Mesenteric fat pad (tissue), 1 donor: ENCODE measurements around the gene MYRF. TPM values are rescaled to one million over a fixed set of nuclear protein-coding genes. Genes with fewer than 3 reads are reported as not detected.

ENCODE experiments used
- DNase-seq: peaks from one replicate; pipeline ENCODE4 v3.0.0-alpha.2; 2020; ENCODE audit warnings: low spot score
- total RNA-seq: library from RNA; stranded (reverse); fragmentation: NEBNext Ultra II Directional; extraction: Animal tissue kit (Norgen Biotek cat#: 25700); gene quantifications from one replicate; pipeline ENCODE4 v1.2.1, GENCODE V29; 2021
- donor health status: DM: yes; HTN: yes; CAD: no.

The MYRF gene
- total RNA-seq, 1 donor from 2014 or later = 0.42 TPM

DNA sequence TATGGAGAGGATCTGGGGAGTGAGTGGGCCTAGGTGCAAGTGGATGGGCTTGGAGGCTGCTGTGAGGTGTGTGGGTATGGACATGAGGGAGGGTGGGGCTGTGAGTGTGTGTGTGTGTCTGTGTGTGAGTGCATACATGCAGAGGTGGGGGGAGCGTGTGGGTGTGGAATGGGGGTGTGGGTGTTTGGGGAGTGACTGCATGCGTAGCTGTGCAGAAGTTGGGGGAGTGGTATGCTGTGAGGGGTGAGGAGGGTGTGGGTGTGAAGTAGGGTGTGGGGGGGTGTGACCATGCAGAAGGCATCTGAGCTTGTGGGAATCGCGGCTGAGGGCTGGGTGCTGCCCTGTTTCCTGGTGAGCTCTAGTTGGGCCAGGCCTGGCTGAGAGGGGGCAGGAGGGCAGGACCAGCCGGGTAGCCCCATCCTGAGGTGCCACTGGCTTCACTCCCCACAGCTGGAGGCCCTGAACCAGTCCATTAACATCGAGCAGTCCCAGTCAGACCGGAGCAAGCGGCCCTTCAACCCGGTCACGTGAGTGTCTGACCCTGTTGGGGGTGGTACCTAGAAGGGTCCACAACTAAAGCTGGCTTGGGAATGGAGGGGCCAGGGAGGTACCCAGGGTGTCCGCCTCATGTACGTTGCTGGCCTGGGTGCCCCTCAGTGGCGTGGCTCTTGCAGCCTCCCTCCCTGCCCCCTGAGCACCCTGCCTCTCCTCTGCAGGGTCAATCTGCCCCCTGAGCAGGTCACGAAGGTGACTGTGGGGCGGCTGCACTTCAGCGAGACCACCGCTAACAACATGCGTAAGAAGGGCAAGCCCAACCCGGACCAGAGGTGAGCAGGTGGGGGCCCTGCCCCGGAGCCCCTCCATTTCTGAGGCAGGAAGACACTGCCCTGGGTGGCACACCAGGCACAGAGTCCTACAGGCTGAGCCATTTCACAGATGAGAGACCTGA is 23.4 kb downstream of the MYRF start:
- DNase-seq = no peak

GRCh38 chr11:61776561-61777075 is 24.2 kb downstream of the MYRF start:
- no peak for DNase-seq

- no peak for DNase-seq
Measured at GRCh38 chr11:61777234-61778090, 25.0 kb downstream of the MYRF start.

- DNase-seq = no peak
Measured at GRCh38 chr11:61778357-61778886, 26.0 kb downstream of the MYRF start.

GRCh38 chr11:61778920-61779650 is 26.6 kb downstream of the MYRF start:
- no peak for DNase-seq

- no peak for DNase-seq
Measured at GRCh38 chr11:61779666-61780525, 27.5 kb downstream of the MYRF start.

DNA sequence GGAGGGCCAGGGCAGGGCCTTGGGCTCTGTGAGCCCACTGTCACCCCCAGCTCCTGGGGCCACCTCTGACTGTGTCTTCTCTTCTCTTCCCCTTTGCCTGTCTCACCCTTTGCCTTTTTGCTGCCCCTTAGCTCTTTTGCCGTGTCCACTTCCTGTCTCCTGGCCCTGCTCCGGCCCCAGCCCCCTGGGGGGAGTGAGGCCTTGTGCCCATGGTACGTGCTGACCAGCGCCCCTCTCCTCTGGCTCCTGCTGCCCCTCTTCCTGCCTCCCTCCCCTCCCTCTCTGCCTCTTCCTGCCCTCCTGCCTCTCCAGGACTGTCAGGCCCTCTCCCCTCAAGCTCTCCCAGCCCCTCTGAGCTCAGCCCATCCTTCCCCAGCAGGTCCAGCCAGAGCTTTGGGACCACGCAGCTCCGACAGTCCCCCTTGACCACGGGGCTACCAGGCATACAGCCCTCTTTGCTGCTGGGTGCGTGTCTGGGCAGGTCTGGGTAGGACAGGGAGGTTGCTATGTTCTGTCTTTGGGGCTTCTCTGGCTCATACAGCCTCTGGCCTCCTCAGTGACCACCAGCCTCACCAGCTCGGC is 28.2 kb downstream of the MYRF start:
- DNase-seq = no peak

- DNase-seq = no peak
Measured at GRCh38 chr11:61781585-61781984, 29.1 kb downstream of the MYRF start.

DNA sequence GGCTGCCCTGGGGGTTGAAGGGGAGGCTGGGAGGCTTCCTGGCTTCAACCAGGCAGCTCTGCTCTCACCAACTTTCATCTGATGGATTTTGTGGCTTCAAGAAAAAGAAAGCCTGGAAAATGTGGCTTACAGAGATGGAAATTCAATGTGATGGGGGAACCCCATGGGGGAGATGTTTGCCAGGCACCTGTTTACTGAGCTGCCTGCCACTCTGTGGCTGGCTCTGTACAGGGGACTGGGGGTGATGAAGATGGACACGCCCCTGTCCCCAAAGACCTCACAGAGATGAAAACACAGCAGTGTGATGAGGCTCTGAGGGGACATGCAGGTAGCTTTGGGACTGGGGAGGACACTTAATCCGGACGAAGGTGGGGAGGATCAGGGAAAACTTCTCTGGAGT is 29.9 kb downstream of the MYRF start:
- no peak for DNase-seq

DNA sequence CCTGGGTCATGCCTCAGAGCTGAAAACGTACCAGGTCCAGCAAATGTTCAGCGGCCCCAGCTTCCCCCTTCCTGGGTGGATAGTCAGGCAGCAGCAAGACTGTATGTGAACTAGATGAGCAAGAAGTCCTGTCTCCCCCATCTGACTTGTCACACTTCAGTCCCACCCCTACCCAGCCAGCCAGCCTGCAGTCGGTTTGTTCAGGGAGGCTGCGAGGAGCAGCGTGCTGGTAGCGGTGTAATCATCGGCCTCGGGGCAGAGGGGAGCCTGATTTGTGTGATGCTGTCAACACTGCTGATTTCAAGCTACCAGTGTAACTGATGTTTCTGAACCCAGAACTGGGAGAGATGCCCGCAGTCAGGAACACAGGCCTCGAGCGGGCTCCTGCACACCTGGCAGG is 30.4 kb downstream of the MYRF start:
- DNase-seq = no peak

- DNase-seq = no peak
Measured at GRCh38 chr11:61783717-61784505, 31.5 kb downstream of the MYRF start.

DNA sequence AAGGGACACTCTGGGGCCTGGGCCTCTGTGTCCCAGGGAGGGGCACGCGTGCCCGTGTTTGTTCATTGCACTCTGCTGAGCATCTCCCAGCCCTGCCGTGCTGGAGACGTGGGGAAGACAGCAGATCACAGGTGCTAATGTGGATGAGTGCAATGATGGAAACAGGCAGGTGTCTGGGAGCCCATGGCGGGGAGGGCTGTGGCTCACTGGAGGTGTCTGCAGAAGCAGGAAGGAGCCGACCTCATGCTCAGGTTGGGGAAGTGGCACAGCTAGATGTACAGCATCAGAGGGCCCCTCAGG is 32.0 kb downstream of the MYRF start:
- no peak for DNase-seq

DNA sequence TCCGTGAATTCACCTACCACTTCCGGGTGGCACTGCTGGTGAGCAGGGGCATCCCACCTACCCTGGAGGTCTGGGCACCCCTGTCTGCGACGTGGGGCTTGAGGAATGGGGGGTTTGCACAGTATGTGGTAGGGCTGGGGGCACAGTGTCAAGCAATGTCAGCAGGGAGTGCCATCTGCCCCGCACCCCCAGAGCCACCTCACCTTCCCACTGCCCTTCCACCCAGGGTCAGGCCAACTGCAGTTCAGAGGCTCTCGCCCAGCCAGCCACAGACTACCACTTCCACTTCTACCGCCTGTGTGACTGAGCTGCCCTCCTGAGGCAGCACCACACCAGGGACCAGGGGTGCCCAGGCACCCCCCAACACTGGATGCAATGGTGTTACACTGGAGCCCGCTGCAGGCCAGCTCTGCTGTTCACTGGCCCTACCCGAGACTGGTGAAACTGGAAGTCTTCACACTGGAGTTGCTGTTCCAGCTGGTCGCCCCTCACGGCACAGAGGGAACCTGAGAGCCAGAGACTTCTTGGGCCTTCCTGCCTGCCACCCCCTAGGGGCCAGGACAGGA is 33.5 kb downstream of the MYRF start:
- DNase-seq = no peak

DNA sequence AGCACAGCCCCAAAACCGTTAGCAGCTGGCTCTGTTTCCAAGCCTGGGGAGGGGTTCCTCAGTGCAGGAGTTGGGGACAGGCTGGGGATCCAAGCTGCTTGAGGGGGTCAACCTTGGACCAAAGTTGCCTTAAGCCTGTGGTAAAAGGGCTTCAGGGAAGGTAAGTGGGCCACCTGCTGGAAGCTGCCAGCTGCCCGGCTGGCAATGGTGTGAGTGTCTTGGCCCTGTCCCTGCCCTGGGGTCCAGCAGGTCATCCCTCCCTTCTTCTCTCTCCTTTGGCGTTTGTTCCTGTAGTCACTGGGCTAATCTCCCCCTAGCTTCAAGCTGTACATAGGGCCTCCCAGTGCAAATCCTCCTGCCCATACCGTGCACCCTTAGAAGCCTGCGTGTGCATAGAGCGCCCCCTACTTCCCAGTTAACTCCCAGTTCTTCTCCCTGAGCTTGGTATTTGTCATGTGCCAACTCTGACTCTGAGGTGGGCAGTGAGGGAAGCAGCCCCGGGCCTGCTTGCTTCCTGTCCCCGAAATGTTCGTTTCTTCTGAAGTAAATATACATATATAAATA is 35.6 kb downstream of the MYRF start:
- DNase-seq = no peak

- no peak for DNase-seq
Measured at GRCh38 chr11:61791737-61792309, 39.4 kb downstream of the MYRF start.

GRCh38 chr11:61792310-61793082 is 40.1 kb downstream of the MYRF start, which contains the start of the genes FEN1 and TMEM258:
FEN1 (plus strand) TSS chr11:61792911; CDS start chr11:61795362, 2,451 bp downstream.
TMEM258 (minus strand) TSS chr11:61792599; CDS start chr11:61792558, 41 bp downstream.
- DNase-seq = peak; percentile 96
